Measurements from ENCODE around the gene SNX4. TPM values are rescaled to one million over a fixed set of nuclear protein-coding genes. Genes with fewer than 3 reads are reported as not detected.

The SNX4 gene
- total RNA-seq, 1 experiment from 2014 or later = 17.6 TPM

- DNase-seq (no peak), ATAC-seq (no peak)
- no peaks in the 10 kb centered on the region for H3K9me2 ChIP-seq (replicated peaks; ENCODE audit: low read length)
- 0 out of 2 replicates have a peak, but pooled peaks cover 4% of the 10 kb centered on the region for H4K20me1 ChIP-seq (ENCODE audit: low read length)
- no peak overlapping the region for H3K27ac ChIP-seq (ENCODE audit: low read length)
- TF ChIP-seq EZH2 (IDR thresholded peaks at IDR 0.05; ENCODE audit: low read length, unreplicated experiment) = no peak
- TF ChIP-seq EZH2phosphoT487 (IDR thresholded peaks at IDR 0.05; ENCODE audit: borderline replicate concordance, low read length) = no peak
- no peak for TF ChIP-seq CTCF (conservative IDR thresholded peaks at IDR 0.05; ENCODE audit: low read depth, low read length)
- no peak overlapping the region for H2AFZ ChIP-seq (ENCODE audit: low read length)
- BruUV-seq (replicated peaks) = no TSS peak
- intact Hi-C loops (cut with micrococcal nuclease) = no loop called here
- no peaks in the 10 kb centered on the region for H3K27me3 ChIP-seq (ENCODE audit: low read length)
- H3K4me2 ChIP-seq (ENCODE audit: low read length) = no peak overlapping the region
- H3K36me3 ChIP-seq (ENCODE audit: low read depth, low read length) = peaks cover 8% of the 10 kb centered on the region
- peaks cover 35% of the 10 kb centered on the region for H3K79me2 ChIP-seq (ENCODE audit: low read length)
- H3K4me3 ChIP-seq (ENCODE audit: low read length) = no peak overlapping the region
- no peaks in the 10 kb centered on the region; the same call in 1 of the 2 replicates for H3K4me1 ChIP-seq (ENCODE audit: insufficient read depth, low read length)
- H3F3A ChIP-seq (ENCODE audit: low read length, unreplicated experiment) = no peaks in the 10 kb centered on the region
- ChIA-PET POLR2A (ENCODE audit: unreplicated experiment) (no interaction called here), CTCF (no interaction called here)
- H3K9me3 ChIP-seq (ENCODE audit: low read length) = no peaks in the 10 kb centered on the region
- H3K9ac ChIP-seq (ENCODE audit: low read length) = no peak overlapping the region
Observed at GRCh38 chr3:125507128-125507527, 12.9 kb downstream of the SNX4 start.

GRCh38 chr3:125498630-125499029 lies 21.4 kb downstream of the SNX4 start:
- TF ChIP-seq CTCF (conservative IDR thresholded peaks at IDR 0.05; ENCODE audit: low read depth, low read length) = no peak
- no peak for TF ChIP-seq EZH2phosphoT487 (IDR thresholded peaks at IDR 0.05; ENCODE audit: borderline replicate concordance, low read length)
- TF ChIP-seq EZH2 (IDR thresholded peaks at IDR 0.05; ENCODE audit: low read length, unreplicated experiment) = no peak
- POLR2A ChIA-PET (ENCODE audit: unreplicated experiment) = no interaction called here

GRCh38 chr3:125496701-125497100 lies 23.3 kb downstream of the SNX4 start:
- Histone ChIP-seq H3F3A (ENCODE audit: low read length, unreplicated experiment) (no peaks in the 10 kb centered on the region), H3K9ac (ENCODE audit: low read length) (no peak overlapping the region), H3K79me2 (ENCODE audit: low read length) (no peaks in the 10 kb centered on the region), H2AFZ (ENCODE audit: low read length) (no peak overlapping the region), H3K9me2 (replicated peaks; ENCODE audit: low read length) (no peaks in the 10 kb centered on the region), H3K9me3 (ENCODE audit: low read length) (no peaks in the 10 kb centered on the region), H3K27ac (ENCODE audit: low read length) (no peak overlapping the region), H3K27me3 (ENCODE audit: low read length) (no peaks in the 10 kb centered on the region), H3K4me3 (ENCODE audit: low read length) (no peak overlapping the region), H3K4me1 (ENCODE audit: insufficient read depth, low read length) (peaks cover 5% of the 10 kb centered on the region; the same call in 1 of the 2 replicates), H3K4me2 (ENCODE audit: low read length) (no peak overlapping the region), H4K20me1 (ENCODE audit: low read length) (no peaks in the 10 kb centered on the region), H3K36me3 (ENCODE audit: low read depth, low read length) (peaks cover 15% of the 10 kb centered on the region)
- intact Hi-C loops (cut with micrococcal nuclease) = no loop called here
- ChIA-PET POLR2A (ENCODE audit: unreplicated experiment) (no interaction called here), CTCF (no interaction called here)
- TF ChIP-seq EZH2 (IDR thresholded peaks at IDR 0.05; ENCODE audit: low read length, unreplicated experiment) (no peak), EZH2phosphoT487 (IDR thresholded peaks at IDR 0.05; ENCODE audit: borderline replicate concordance, low read length) (no peak), CTCF (conservative IDR thresholded peaks at IDR 0.05; ENCODE audit: low read depth, low read length) (no peak)
- no peak for ATAC-seq
- DNase-seq = no peak
- no TSS peak for BruUV-seq (replicated peaks)

More at GRCh38 chr3:125498630-125499029, 21.4 kb downstream of the SNX4 start:
- no TSS peak for BruUV-seq (replicated peaks)
- H3F3A ChIP-seq (ENCODE audit: low read length, unreplicated experiment) = no peaks in the 10 kb centered on the region
- H3K27ac ChIP-seq (ENCODE audit: low read length) = no peak overlapping the region
- no peak overlapping the region for H3K9ac ChIP-seq (ENCODE audit: low read length)
- H3K9me3 ChIP-seq (ENCODE audit: low read length) = no peaks in the 10 kb centered on the region
- ATAC-seq = no peak
- H3K4me2 ChIP-seq (ENCODE audit: low read length) = no peak overlapping the region
- no peak overlapping the region for H2AFZ ChIP-seq (ENCODE audit: low read length)
- intact Hi-C loops (cut with micrococcal nuclease) = no loop called here
- H3K4me3 ChIP-seq (ENCODE audit: low read length) = no peak overlapping the region
- CTCF ChIA-PET = no interaction called here
- no peaks in the 10 kb centered on the region for H3K9me2 ChIP-seq (replicated peaks; ENCODE audit: low read length)
- no peaks in the 10 kb centered on the region for H3K27me3 ChIP-seq (ENCODE audit: low read length)
- peaks cover 15% of the 10 kb centered on the region for H3K36me3 ChIP-seq (ENCODE audit: low read depth, low read length)
- H3K4me1 ChIP-seq (ENCODE audit: insufficient read depth, low read length) = peaks cover 5% of the 10 kb centered on the region; the same call in 1 of the 2 replicates
- no peak for DNase-seq
- no peaks in the 10 kb centered on the region for H4K20me1 ChIP-seq (ENCODE audit: low read length)
- H3K79me2 ChIP-seq (ENCODE audit: low read length) = no peaks in the 10 kb centered on the region
